Naive thymus-derived CD4-positive, alpha-beta T cell (primary cell): ENCODE measurements around the gene KHDC1L. TPM values are rescaled to one million over a fixed set of nuclear protein-coding genes. Genes with fewer than 3 reads are reported as not detected.

ENCODE experiments used
- ATAC-seq: fragments of 150-1000 bp; cut with Tn5 transposase; 2 replicates; pipeline ENCODE4 v1.10.0; 2021; ENCODE audit warnings: mild to moderate bottlenecking, moderate library complexity
- CTCF ChIA-PET: fragments of 350-600 bp; sonication (Branson Sonifier 250); formaldehyde crosslinking; loops from one replicate; lab custom pipeline; 2021; ENCODE audit warnings: antibody characterized with exemption; lab: Charles Lee
- POLR2A ChIA-PET: fragments of 350-600 bp; sonication (Branson Sonifier 250); formaldehyde crosslinking; loops from one replicate; lab custom pipeline; 2021; ENCODE audit warnings: antibody characterized with exemption, inconsistent platforms; lab: Charles Lee
- DNase-seq, 9 donors: peaks; one replicate each; pipeline versions ENCODE4 v3.0.0 to v3.0.0-alpha.2; 2020 to 2022; ENCODE audit warnings: mixed read lengths in 1 of 9
- H3K27ac ChIP-seq: one replicate; pipeline ENCODE4 v1.7.0; 2013; ENCODE audit warnings: mild to moderate bottlenecking, low read depth, low read length, moderate library complexity
- H3K27me3 ChIP-seq, 2 donors: one replicate each; pipeline ENCODE4 v1.7.0; 2013; ENCODE audit warnings: low read length in 2 of 2, mild to moderate bottlenecking in 2 of 2, moderate library complexity in 2 of 2; ENCODE audit not compliant: control insufficient read depth in 2 of 2, insufficient read depth in 2 of 2
- H3K36me3 ChIP-seq, 3 experiments: 1 replicate in 2 of 3; 2 replicates in 1 of 3; pipeline ENCODE4 v1.7.0; 2013; ENCODE audit warnings: low read length in 3 of 3, mild to moderate bottlenecking in 3 of 3, moderate library complexity in 1 of 3; ENCODE audit not compliant: insufficient read depth in 3 of 3, control insufficient read depth in 2 of 3
- H3K4me1 ChIP-seq, 2 donors: one replicate each; pipeline ENCODE4 v1.7.0; 2013; ENCODE audit warnings: low read length in 2 of 2, mild to moderate bottlenecking in 2 of 2, moderate library complexity in 1 of 2; ENCODE audit not compliant: control insufficient read depth in 2 of 2, insufficient read depth in 2 of 2
- H3K4me3 ChIP-seq: 2 replicates; pipeline ENCODE4 v1.7.0; 2013; ENCODE audit warnings: mild to moderate bottlenecking, low read length
- H3K9me3 ChIP-seq, 3 experiments: 1 replicate in 2 of 3; 2 replicates in 1 of 3; pipeline ENCODE4 v1.7.0; 2013; ENCODE audit warnings: low read length in 3 of 3; ENCODE audit not compliant: control insufficient read depth in 2 of 3
- H3K27ac Mint-ChIP-seq, 9 donors: one replicate each; pipeline ENCODE4 v1.8.0; 2020 to 2022; ENCODE audit warnings: mixed read lengths in 9 of 9, mild to moderate bottlenecking in 8 of 9, moderate library complexity in 5 of 9, inconsistent platforms in 2 of 9
- H3K27me3 Mint-ChIP-seq, 5 donors: one replicate each; pipeline ENCODE4 v1.8.0; 2021 to 2022; ENCODE audit warnings: mixed read lengths in 5 of 5, mild to moderate bottlenecking in 1 of 5
- H3K36me3 Mint-ChIP-seq, 5 donors: one replicate each; pipeline ENCODE4 v1.8.0; 2020 to 2022; ENCODE audit warnings: mixed read lengths in 5 of 5, mild to moderate bottlenecking in 3 of 5, inconsistent platforms in 1 of 5
- H3K4me1 Mint-ChIP-seq, 7 donors: one replicate each; pipeline ENCODE4 v1.8.0; 2020 to 2022; ENCODE audit warnings: mixed read lengths in 7 of 7, mild to moderate bottlenecking in 3 of 7, inconsistent platforms in 1 of 7
- H3K4me3 Mint-ChIP-seq, 10 donors: one replicate each; pipeline ENCODE4 v1.8.0; 2020 to 2022; ENCODE audit warnings: mild to moderate bottlenecking in 10 of 10, mixed read lengths in 10 of 10, moderate library complexity in 6 of 10, inconsistent platforms in 2 of 10
- H3K9me3 Mint-ChIP-seq, 11 donors: one replicate each; pipeline ENCODE4 v1.8.0; 2020 to 2022; ENCODE audit warnings: mixed read lengths in 11 of 11, mild to moderate bottlenecking in 4 of 11, inconsistent platforms in 1 of 11, moderate library complexity in 1 of 11
- intact Hi-C, 2 donors: fragments of 100-400 bp; cut with micrococcal nuclease; formaldehyde crosslinking; loops; one replicate each; pipeline ENCODE4 v1.15.1; 2023
- polyA plus RNA-seq, 2 donors: library from polyadenylated mRNA; unstranded; fragments of 300-500 nt; fragmentation: Illumina TruSeq; gene quantifications; one replicate each; pipeline ENCODE4 v1.2.3, GENCODE V29; 2021
- total RNA-seq, 6 experiments: library from RNA in 5 of 6; stranded (reverse) in 5 of 6; gene quantifications; 1 replicate in 5 of 6; 2 replicates in 1 of 6; pipeline ENCODE4 v1.2.3 and lab custom pipeline; 2021 to 2026

The KHDC1L gene
- total and polyA plus RNA-seq, 7 experiments from 2014 or later = not detected

- Mint-ChIP-seq H3K36me3 (peaks cover 0 to 3% (median 0%) of the 10 kb centered on the region in 5 donors), H3K27me3 (no peaks in the 10 kb centered on the region), H3K4me3 (no peak overlapping the region), H3K4me1 (peaks cover 0 to under 1% (median 0%) of the 10 kb centered on the region in 7 donors), H3K27ac (no peak overlapping the region), H3K9me3 (no peaks in the 10 kb centered on the region)
- ChIA-PET POLR2A (no interaction called here), CTCF (interaction anchor here (1.8 kb wide), 1 partner anchor 12 kb away, joined by 3 read pairs; no protein-coding TSS in a partner anchor)
- no peaks in the 10 kb centered on the region for H3K9me3 ChIP-seq
- H3K27ac ChIP-seq = no peak overlapping the region
- no peaks in the 10 kb centered on the region for H3K4me1 ChIP-seq
- no peaks in the 10 kb centered on the region for H3K27me3 ChIP-seq
- H3K4me3 ChIP-seq = no peak overlapping the region
- DNase-seq (no peak), ATAC-seq (no peak)
- intact Hi-C loops = no loop called here
- no peaks in the 10 kb centered on the region for H3K36me3 ChIP-seq
Measured at GRCh38 chr6:73174646-73175045, 50.6 kb downstream of the KHDC1L start.

Other genes starting within 250 kb of the KHDC1L start
- 1 to 10 TPM in 2 of 5 experiments, under 1 TPM in 3; 0.46 to 3.7 (median 0.66) TPM for gene KHDC1, start 37.7 kb upstream of the KHDC1L start, total RNA-seq
- 1 to 10 TPM; 1.0 to 1.2 TPM for gene KHDC1, start 37.7 kb upstream of the KHDC1L start, polyA plus RNA-seq
- not detected for gene DPPA5, start 128.8 kb upstream of the KHDC1L start, total RNA-seq
- not detected for gene DPPA5, start 128.8 kb upstream of the KHDC1L start, polyA plus RNA-seq
- gene KHDC3L, start 137.2 kb upstream of the KHDC1L start, total RNA-seq = not detected
- not detected for gene KHDC3L, start 137.2 kb upstream of the KHDC1L start, polyA plus RNA-seq
- gene OOEP, start 144.4 kb upstream of the KHDC1L start, total RNA-seq = 1 to 10 TPM in 1 of 5 experiments, not detected in 4; 1.2 TPM
- not detected for gene OOEP, start 144.4 kb upstream of the KHDC1L start, polyA plus RNA-seq
- gene DDX43, start 169.3 kb upstream of the KHDC1L start, total RNA-seq = 1 to 10 TPM in 1 of 5 experiments, under 1 TPM in 3, not detected in 1; 0.32 to 2.4 (median 0.59) TPM
- under 1 TPM; 0.29 to 0.38 TPM for gene DDX43, start 169.3 kb upstream of the KHDC1L start, polyA plus RNA-seq
- gene CGAS, start 226.8 kb upstream of the KHDC1L start, total RNA-seq = 10 to 100 TPM in 1 of 5 experiments, 1 to 10 TPM in 4; 4.7 to 45.7 (median 6.5) TPM
- gene CGAS, start 226.8 kb upstream of the KHDC1L start, polyA plus RNA-seq = 1 to 10 TPM; 2.2 to 2.9 TPM
- 10 to 100 TPM; 43.5 to 92.0 (median 48.6) TPM for gene MTO1, start 236.2 kb upstream of the KHDC1L start, total RNA-seq
- 10 to 100 TPM; 27.2 to 37.8 TPM for gene MTO1, start 236.2 kb upstream of the KHDC1L start, polyA plus RNA-seq